Glomerular endothelial cell (primary cell): Measurements from ENCODE around the gene TPM3. TPM values are rescaled to one million over a fixed set of nuclear protein-coding genes. Genes with fewer than 3 reads are reported as not detected.
"Not testable (repeated sequence)": the region's sequence is repeated elsewhere in the genome, so short reads cannot be mapped to it uniquely, and the experiment has no call there.

ENCODE experiments used
- DNase-seq: peaks from one replicate; pipeline ENCODE4 v3.0.0-alpha.2; 2011; ENCODE audit warnings: low read depth, low spot score; ENCODE audit errors: extremely low read depth
- total RNA-seq: library from RNA; depleted of rRNA; stranded (reverse); fragments of >200 nt; gene quantifications from 2 replicates; pipeline ENCODE4 v1.2.3, GENCODE V29; 2015

Gene TPM3
- 712 and 835 TPM in 2 replicates for total RNA-seq

DNA sequence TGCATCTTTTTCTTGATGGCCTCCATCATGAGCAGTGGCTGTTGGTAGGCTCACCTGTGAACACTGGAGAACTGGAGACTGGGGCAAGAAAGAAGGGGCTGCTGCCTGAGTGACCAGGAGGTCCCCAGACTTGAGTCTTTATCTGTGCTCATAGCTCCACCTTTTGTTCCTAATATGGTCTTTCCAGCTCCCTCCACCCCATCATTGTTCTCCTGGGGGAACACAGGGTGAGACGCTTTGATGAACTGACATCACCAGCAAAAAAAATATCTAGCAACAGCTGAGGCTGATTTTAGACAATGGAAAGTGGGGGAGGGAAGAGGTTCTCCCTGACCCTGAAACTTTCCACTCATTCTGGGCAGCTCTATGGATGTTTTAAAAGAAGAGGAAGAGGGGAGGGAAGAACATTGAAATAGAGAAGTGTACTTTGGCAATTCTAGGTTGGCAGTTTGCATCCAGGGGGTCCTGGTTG, at the start of gene TPM3:
Gene TPM3 (minus strand): TSS at position 111 of the 472 bp plus-strand sequence. CDS start 82 bp downstream, at position 29.
- DNase-seq: no peak

DNA sequence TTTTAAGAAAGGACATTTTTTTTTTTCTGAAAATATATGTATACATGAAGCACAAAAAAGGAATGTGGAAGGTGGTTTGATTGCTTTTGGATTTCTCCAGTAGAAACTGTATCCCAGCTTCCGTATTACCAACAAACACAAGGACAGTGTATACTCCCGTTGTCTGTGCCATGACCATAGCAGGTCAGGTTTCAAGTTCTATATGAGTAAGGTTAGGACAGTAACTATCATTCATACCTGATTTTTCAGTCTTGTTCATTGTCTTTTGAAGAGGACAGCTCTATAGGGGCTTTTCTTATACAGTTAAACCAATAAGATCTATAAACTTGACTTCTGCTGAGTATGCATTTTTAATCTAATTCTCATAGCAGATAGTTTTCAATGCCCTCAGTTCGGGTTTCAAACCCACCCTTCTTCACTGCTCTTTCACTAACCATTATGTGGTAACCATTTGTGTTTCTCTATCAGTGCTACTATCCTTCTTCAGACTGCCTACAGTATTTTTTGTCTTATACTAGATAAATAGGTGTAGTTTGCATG, 48.5 kb upstream of the TPM3 start:
- no peak for DNase-seq

DNA sequence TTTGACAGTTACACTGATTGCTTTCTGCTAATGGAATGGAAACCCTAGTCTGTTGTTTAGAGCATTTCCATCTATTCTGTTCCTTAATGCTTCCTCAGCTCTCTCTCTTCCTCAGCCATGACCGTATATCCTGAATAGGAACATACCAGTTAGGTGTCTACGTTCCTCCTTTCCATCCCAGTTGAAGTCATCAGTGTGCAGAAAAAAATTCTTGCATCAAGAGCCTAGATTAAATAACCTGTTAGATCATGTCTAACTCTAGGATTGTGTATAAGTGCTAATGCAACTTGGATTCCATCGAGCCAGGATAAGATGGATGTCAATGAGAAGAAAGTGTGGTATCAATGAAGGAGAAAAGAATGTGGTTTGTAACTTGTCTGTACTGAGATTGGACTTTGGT, 47.6 kb upstream of the TPM3 start:
- DNase-seq: no peak

DNA sequence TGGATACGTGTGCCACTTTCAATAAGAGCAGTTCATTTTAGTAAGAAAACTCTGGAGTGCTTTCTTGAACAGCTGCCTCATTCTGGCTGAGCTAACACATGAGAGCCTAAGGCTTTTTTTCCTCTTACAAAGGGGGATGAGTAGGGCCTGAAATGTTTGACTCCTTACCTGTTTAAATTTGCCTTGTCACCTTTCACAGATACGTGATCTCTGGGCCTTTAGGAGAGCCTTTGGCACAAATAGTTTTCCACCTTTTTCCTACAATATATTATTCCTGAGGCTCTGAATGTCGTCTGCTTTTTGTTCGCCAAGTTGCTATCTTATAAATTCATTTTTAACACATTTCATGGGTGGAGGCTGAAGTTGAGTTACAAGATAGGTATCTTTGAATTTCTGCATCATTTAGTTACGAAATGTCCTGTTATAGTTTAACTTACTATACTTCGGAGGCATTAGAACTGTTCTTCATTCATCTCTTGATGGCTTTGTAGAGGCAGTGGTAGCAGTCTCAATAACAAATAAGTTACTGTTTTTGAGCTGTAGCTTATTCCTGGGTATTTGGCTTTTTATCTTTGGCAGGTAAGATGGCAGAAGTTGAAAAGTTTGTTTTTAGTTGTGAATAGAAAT, 46.1 kb upstream of the TPM3 start:
- no peak for DNase-seq

DNA sequence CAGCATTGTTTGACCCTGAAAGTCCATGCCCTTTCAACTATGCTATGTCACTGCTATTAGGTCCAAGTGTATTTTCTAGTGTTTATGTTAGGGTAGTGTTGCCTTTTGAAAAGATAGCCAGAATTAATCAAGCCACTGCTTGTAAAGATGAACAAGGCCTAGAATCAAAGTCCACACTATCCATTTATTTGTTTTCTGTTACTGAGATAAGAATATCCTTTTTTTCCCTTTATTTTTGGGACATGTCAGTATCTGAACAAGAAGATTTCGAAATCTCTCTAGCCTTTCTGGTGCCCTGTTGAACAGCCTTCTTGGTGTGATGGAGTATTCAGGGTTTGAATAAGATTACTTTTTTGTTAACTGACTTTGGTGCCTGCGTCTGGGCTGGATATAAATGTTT, 45.5 kb upstream of the TPM3 start:
- DNase-seq: no peak

DNA sequence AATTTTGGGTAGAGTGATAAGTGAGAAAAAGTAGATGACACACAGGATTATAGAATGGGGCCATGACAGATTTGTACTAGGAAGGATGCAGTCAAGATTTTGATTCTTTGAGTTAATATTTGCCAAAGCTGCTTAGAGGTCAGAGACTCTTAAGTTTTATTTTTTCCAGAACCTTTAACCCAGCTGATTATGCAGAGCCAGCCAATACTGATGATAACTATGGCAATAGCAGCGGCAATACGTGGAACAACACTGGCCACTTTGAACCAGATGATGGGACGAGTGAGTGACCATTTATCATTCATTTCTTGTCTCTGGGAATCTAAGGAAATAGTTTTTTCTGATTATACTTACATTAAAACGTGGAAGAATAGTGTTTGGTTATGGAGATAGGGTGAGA, 45.0 kb upstream of the TPM3 start:
- DNase-seq: no peak

DNA sequence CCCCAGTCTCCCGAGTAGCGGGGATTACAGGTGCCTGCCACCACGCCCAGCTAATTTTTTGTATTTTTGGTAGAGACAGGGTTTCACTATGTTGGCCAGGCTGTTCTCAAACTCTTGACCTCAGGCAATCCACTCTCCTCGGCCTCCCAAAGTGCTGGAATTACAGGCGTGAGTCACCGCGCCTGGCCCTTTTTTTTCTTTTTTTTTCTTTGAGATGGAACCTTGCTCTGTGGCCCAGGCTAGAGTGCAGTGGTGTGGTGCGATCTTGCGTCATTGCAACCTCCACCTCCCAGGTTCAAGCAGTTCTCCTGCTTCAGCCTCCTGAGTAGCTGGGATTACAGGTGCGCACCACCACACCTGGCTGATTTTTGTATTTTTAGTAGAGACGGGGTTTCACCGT, 41.2 kb upstream of the TPM3 start:
- DNase-seq: not testable (repeated sequence)

DNA sequence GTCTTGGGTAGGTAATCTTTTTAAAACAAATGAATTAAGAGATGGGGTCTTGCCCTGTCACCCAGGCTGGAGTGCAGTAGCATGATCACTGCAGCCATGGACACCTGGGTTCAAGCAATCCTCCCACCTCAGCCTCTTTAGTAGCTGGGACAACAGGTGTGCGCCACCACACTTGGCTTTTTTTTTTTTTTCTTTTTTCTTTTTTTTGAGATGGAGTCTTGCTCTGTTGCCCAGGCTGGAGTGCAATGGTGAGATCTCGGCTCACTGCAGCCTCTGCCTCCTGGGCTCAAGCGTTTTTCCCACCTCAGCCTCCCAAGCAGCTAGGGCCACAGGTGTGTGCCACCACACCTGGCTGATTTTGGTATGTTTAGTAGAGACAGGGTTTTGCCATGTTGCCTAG, 39.2 kb upstream of the TPM3 start:
- not testable (repeated sequence) for DNase-seq

DNA sequence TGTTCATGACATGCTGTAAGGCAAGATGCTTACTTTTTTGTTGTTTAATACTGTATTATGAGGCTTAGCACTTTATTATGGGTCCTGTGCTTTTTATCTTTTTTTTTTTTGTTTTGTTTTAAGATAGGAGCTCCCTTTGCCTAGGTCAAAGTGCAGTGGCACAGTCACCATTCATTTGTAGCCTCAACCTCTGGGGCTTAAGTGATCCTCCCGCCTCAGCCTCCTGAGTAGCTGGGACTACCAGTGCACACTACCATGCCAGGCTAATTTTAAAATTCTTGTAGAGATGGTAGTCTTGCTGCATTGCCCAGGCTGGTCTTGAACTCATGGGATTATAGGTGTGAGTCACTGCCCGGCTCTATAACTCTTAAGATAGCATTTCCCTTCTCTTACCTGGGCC, 33.5 kb upstream of the TPM3 start:
- no peak for DNase-seq

DNA sequence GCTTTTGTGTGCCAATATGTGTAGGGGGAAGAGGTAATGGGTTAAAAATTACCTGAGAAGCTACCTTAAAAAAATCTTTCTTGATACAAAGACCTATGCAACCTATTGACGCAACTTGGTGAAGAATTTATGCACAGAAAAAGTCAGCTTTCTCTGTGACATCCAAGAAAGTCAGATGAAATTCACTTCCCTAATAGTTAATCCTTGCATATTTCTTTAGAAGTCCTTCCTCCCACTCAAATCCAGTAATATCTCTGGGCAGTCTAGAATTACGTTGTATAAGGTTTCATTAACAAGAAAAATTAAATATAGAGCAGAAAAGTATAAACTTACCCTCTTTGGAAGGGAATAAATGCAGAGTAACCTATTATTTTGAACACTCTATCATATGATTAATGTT, 31.7 kb upstream of the TPM3 start:
- no peak for DNase-seq

DNA sequence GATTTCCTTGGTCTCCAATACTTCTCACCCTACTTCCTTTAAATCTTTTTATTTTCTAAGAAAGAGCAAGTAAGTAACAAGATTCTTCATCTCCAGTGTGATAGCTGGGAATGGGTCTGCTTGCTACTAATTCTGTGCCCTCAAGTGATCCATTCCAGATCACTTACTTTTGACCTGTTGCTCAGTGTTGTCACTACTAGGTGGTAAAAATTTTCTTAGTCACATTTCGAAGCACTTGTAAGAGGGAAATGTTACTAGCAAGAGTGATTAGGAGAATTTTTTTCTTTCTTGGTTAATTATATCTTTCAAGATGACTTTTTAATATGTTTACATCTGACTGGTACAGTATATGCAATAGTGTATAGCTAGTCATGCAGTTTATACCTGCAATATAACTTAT, 31.0 kb upstream of the TPM3 start:
- no peak for DNase-seq

DNA sequence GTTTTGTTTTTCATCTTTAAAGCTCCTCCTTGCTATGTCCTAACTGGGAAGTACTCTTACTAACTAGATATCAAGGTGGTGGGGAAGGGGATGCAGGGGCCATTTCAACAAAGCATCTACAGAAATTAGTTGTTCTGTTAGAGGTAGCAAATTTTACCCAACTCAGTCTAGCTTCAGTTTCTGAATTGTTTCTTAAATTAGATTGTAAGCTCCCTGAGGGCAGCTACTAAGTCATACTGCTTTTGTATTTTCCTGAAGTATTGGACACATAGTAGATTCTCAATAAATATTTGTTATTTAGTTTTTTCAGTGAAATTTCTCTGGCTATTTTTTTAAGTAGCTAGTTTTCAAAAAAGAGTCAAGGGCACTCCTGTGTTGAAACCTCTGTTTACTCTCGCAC, 30.6 kb upstream of the TPM3 start:
- DNase-seq: no peak

DNA sequence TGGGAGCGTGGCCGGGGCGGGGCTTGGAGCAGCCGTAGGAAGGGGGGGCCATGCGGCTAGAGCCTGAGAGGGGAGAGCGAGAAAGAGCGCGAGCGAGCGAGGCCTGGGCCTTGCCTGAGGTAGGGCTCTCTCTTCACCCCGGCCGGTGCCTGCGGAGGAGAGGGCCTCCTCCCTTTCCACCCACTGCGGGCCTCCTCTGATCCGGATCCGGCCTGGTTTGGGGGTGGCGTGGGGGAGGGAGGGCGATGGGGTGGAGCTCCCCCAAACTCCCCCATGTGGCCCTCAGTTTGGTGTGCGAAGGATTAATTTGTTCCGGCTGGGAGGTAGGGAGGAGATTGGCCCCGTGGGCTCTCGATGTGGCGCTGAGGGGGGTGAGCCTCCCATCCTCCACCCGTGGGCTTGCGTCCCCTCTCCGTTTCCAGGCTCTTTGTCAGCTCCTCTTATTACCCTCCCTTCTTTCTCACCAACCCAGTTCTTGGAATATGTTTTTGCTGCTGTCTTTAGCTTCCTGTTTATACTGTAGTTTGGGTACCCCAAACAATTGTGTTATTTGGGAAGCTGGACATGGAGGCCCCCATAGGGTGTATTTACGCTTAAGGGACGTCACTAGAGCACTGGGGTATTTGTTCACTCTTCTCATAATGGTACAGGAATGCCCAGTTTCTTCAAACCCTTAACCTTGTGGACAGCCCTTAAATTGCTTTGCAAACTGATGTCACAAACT, 29.5 kb upstream of the TPM3 start:
- DNase-seq: no peak

DNA sequence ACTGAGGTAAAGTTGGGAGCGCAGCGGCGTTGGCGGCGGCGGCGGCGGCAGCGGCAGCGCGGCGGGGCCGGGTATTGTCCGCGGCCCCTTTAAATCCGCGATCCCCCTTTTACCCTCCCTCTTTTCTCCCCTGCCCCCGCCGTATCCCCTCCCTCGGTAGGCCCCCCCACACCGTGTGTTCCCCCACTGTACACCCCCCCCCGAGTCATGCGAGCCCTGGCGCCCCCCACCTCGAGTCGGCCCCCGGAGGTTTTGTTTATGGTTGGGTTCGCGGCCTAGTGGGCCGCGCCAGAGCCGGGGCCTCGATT, 29.0 kb upstream of the TPM3 start:
- DNase-seq: no peak

DNA sequence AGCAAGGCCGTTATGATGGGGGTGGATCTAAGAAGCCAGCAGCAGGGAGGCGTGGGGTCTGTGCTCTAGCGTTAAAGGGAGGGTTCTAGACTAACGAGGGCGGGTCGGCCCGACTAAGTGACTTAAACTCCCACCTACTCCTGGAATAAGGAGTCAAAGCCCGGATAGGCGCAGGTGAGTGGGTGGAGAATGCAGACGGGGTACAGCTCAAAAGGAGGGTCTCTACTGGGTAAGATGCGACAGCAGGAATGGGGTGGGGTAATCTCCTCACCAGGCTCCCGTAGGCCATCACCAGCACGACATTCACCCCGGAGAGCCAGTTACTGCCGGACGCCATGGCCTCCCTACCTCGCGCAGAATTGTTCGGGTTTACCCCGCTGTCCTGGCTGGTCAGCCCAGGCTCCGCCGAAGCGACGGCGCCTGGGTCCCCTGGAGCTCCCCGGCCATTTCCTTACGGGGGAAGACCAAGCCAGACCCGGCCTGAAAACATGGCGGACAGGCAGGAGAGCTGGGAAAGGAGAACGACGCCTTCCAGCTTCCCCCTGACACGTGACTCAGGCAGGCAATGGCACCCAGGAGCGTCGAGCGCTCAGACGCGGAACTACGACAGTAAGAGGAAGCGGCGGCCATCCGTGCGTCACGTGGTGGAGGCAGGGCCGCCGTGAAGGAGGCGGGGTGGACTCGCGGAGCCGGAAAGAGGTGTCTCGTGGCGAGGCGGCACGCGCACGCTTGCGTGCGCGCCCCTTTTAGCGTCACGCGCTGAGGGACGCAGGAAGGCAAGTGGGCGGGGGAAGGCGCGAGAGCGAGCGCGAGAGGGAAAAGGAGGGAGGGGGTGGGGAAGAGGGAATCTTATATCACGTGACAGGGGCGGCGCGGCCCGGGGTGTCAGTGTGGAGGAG, 28.4 kb upstream of the TPM3 start, which contains the start of gene UBAP2L:
Gene UBAP2L (plus strand): TSS at position 885 of the 899 bp plus-strand sequence. CDS start 4,169 bp downstream, outside the sequence.
- DNase-seq: peak; percentile 85

DNA sequence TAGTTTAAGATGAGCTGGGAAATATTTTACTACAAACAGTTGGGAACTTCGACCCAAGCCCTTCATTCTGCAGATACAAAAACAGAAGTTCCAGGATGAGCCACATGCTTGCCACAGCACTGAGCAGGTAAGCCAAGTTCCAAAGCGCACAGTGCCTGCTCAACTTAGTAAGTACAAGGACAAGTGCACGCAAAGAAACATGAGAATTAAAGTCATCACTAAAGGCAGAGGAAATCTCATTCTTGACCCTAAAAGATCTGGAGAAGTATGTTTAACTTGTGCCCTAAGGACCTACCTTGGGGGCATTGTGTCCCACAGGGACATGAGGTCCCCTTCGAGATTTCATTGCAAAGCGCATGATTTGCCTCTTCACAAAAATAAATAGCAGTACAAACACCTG, 27.6 kb upstream of the TPM3 start:
- DNase-seq: no peak

DNA sequence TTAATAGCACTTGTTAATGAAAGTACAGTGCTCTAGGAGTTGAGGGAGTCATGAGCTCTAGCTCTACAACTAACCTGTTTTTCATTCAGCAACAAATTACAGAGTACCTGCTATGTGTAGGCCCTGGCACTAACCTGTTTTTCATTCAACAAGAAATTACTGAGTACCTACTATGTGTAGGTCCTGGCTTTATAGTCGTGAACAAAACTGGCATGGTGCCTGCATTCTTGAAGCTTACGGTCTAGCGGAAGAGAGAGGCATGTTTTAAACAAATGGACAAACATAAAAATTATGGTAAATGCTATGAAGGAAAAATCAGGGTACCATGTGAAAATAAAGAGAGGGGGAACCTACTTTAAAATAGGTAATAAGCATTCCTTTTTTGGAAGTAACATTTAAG, 26.6 kb upstream of the TPM3 start:
- no peak for DNase-seq

DNA sequence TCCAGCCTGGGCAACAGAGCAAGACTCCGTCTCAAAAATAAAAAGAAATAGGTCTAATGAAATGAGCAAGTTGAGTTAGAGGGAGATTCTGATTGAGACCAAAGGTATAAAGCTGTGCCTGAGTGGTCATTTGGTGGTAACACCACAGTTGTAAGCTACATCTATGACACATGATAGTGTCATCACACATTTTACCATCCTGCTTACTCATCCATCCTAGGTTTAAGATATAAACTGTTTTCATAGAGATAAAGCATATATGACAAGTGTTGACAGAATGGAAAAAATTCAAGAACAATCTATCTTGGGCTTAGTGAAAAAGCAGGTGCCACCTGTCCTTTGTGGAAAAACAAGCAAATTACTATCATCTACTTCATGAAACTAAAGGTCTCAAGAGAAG, 21.4 kb upstream of the TPM3 start:
- DNase-seq: no peak

DNA sequence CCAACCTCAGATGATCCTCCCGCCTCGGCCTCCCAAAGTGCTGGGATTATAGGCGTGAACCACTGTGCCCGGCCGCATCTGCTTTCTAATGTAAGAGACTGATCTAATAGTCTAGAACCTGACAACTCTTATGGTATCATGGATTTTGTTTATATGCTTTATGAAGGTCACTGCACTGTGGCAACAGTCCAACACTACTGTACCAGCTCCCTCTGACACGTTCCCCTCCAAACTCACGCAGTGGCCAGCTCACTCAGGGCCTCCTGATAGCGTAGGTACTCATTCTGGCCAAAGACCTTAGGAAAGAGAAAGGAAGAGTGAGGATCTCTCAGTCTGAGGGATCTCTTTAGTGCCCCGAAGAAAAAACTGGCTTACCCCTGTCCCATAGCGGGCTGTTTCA, 20.2 kb upstream of the TPM3 start:
- DNase-seq: no peak

DNA sequence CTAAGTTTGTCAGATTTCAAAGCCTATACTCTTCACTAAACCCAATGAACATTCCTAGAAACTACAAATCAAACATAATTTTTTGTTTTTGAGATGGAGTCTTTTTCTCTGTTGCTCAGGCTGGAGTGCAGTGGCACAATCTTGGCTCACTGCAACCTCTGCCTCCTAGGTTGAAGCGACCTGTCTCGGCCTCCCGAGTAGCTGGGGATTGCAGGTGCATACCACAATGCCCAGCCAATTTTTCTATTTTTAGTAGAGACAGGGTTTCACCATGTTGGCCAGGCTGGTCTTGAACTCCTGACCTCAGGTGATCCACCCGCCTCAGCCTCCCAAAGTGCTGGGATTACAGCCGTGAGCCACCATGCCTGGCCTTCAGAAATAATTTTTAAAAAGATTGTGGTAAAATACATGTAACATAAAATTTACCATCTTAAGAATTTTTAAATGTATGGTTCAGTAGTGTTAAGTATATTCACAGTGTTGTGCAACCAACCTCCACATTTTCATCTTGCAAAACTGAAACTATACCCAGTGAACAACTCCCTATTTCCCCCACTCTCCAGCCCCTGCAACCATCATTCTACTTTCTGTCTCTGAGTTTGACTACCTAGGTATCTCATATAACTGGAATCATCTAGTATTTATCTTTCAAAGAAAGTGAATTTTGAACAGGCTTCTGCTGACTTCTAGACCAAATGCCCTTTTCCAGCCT, 16.9 kb upstream of the TPM3 start:
- no peak for DNase-seq

DNA sequence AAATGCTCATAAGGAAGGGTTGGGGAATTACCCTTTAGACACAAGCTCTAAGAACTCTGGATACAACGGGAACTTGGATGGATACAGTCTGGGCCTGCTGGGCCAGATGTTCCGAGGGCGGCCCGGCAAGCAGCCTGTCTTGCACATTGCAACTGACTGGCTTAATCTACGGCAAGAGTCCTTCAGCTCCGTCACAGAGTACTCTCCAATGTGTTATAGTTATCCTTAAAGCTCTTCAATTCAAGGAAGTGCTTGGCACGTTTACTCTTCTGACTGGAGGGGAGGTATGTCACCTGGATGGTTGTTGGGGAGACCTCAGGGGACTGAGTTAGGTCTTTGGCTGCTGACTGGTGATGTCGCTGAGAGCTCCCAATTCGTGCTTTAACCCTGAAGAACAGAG, 15.4 kb upstream of the TPM3 start:
- no peak for DNase-seq
